GM21515 (cell line): ENCODE results near the gene SCAND1.
"Not testable (repeated sequence)": the region's sequence is repeated elsewhere in the genome, so short reads cannot be mapped to it uniquely, and the experiment has no call there.

Experiments used
- ATAC-seq: cut with Tn5 transposase; IDR thresholded peaks from one replicate; pipeline ENCODE4 v1.9.1; 2021; ENCODE audit not compliant: unreplicated experiment

SCAND1 gene

DNA sequence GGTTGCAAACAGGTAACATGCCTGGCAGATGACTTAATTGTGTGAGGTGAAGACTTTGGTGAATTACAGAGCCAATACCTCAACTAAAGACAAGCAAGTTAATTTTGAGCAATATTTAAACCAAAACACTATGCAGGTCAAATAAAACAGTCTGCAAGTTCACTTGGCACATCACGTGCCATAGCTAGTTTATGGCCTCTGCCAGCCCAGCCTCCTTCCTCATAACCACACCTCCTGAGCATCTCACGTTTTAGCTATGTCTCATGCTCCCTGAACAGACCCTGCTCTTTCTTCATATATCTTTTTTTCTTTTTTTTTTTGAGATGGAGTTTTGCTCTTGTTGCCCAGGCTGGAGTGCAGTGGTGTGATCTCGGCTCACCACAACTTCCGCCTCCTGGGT is 9.6 kb upstream of the SCAND1 start:
- ATAC-seq, result no peak

DNA sequence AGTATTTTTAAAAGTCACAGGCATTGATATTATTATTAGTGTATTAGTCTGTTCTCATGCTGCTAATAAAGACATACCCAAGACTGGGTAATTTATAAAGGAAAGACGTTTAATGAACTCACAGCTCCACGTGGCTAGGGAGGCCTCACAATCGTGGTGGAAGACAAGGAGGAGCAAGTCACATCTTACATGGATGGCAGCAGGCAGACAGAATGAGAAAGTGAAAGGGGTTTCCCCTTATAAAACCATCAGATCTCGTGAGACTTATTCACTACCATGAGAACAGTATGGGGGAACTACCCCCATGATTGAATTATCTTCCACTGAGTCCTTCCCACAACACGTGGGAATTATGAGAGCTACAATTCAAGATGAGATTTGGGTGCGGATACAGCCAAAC is 5.0 kb upstream of the SCAND1 start:
- not testable (repeated sequence) for ATAC-seq

DNA sequence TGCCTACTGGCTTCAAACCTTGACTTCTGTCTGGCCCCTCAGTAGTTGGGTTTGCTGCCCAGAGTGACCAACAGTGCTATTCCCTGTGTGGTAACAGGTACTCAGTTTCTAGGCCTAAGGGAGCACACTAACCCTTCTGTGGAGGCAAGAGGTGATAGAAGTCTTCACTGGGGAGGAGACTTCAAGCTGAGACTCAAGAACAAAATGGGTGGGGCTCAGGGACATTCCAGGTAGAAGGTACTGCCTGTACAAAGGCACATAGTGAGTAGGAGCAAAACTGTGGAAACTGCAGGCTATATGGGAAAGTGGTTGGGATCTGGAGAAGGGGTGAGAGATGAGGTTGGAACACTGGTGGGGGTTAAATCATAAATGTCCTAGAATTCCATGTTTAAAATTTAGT is 2.3 kb upstream of the SCAND1 start:
- no peak for ATAC-seq

- ATAC-seq, result no peak
These were observed 577 bp upstream of the SCAND1 start for GRCh38 chr20:35954907-35955251.

DNA sequence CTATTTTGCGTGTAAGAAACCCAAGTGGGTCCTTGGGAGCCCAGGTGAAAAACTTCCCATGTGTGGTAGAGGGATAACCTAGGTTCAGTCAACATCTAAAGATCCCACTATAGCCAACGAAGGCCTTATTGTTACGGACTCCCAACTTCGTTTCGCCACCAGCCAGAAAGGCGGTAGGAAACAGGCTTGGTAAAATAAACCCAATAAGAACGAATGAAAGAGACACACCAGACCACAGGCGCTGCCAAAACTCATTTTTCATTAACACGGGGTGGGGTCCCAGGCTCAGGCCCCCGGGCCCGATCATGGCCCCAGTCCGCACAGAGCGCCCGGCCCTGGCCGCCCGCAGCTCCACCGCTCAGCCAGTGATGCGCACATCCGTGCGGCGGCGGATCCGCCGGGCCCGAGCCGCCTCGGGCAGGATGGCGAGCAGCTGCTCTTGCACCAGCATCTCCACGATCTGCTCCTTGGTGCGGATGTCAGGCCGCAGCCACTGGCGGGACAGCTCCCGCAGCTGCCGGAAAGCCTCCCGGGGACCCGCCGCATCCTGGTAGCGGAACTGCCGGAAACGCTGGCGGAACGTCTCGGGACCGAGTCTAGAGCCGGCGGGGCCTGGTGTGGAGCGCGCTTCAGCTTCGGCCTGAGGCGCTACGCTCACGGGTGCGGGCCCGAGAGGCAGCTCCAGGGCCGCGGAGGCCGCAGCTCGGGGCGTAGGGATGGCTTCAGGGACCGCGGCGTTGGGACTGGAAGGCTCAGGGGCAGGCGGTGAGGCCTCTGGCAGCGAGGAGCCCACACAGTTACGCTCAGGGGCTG is 709 bp downstream of the SCAND1 start:
- peak; percentile 24 for ATAC-seq

- ATAC-seq, result no peak
These were observed 1.6 kb downstream of the SCAND1 start for GRCh38 chr20:35952480-35953386.

GRCh38 chr20:35952080-35952479 is 2.2 kb downstream of the SCAND1 start:
- not testable (repeated sequence) for ATAC-seq

DNA sequence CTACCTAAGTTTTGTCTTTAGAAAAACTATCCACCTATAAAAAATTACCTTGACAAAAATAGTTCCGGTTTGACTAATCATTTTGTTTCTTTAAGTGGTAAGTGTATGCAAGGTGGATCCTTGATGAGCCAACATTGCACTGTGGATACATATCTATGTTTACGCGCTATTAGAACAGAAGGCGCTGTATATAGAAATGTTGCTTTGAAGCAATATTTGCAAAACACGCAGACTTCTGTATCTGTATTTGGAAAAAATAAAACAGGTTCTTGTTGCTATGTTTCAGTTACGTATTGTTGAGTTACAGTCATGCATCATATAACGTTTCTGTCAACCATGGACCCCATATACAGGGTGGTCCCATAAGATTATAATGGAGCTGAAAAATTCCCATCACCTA is 4.2 kb downstream of the SCAND1 start:
- no peak for ATAC-seq

- no peak for ATAC-seq
These were observed 6.4 kb downstream of the SCAND1 start for GRCh38 chr20:35947907-35948306.

DNA sequence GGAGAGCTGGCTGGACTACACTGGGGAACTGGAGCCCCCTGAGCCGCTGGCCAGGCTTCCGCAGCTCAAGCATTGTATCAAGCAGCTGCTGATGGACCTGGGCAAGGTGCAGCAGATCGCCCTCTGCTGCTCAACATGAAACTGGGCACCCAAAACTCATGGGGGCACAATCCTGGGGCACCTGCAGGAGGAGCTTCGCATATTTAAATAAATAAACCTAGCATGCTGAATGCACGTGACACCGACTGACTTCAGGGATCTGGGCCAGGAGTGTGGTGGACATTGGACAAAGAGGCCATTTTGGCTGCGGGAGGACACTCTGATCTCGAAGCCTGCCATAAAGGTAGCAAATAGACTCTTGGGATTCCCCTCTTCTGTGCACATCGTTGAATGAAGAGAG is 6.8 kb downstream of the SCAND1 start:
- no peak for ATAC-seq

- ATAC-seq, result no peak
These were observed 12.1 kb downstream of the SCAND1 start for GRCh38 chr20:35942243-35942642.

DNA sequence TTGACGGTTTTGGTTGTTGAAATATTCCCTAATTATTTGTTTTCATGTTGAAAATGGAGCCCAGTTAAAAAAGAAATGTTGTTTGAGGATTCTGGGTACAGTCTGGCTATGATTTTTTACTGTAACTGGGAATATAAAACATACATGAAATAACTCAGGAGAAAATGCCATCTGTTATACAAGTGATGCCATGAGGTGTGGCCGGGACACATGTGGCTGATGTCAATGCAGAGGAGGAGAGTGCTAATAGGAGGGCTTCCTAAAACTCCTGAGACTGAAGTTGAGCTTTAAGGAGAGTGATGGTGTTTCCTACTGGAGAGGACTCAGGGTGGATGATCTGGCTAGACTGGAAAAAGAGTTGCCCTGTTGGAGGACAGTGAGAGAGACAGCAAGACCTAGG is 12.7 kb downstream of the SCAND1 start:
- ATAC-seq, result no peak

DNA sequence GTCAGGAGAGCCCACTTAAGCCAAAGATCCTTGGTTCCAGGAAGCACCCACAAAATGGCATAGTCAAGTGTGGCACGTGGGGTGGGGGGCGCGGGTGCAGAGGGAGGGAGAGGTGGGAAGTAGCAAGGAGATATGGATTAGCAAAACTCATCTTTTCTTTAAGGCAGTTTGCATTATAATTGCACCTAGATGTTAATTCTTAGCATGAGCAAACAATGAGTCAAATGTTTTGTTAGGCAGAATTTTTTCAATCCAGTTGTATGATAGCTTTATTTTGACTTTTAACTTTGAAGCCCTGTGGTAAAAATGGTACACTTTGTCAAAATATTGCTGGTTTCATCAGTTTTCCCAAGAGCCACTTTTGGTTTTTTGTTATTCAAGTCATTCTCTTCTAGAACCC is 15.0 kb downstream of the SCAND1 start:
- ATAC-seq, result no peak

DNA sequence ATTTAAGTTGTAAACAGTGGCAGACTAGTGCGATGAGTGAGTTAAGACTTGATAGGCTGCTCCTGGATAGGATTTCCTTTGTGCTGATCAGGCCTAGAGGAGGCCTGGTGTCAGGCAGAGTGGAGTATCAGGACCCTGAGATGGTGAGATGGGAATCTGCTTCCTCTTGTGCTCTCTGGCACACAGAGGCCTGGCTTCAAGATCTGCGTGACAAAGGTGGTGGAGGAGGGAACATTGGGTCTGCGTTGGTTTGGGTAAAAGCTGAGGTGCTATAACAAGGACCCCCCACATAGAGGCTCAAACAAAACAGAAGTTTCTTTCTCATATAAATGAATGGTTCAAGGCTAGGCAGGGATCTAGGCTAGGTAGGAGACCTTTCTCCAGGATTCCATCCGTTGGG is 20.3 kb downstream of the SCAND1 start:
- no peak for ATAC-seq

- no peak for ATAC-seq
These were observed 25.0 kb downstream of the SCAND1 start for GRCh38 chr20:35929301-35929700.

DNA sequence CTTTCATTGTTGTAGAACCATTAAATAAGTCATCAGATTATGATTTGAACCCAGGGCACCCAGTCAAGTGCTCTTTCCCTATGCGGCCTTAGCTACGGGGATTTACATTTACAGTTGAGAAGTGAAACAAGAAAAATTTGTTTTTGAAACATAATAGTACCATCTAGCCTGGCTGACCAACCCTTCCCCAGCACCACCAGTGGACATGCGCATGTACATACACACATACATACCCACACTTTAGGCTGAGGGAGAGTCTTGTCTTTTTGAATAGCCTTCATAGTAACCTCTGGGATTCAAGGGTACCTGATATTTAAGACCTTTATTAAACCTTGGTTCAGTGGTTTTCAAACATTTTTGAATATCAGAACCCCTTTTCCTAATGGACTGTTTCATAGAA is 33.8 kb downstream of the SCAND1 start:
- no peak for ATAC-seq

DNA sequence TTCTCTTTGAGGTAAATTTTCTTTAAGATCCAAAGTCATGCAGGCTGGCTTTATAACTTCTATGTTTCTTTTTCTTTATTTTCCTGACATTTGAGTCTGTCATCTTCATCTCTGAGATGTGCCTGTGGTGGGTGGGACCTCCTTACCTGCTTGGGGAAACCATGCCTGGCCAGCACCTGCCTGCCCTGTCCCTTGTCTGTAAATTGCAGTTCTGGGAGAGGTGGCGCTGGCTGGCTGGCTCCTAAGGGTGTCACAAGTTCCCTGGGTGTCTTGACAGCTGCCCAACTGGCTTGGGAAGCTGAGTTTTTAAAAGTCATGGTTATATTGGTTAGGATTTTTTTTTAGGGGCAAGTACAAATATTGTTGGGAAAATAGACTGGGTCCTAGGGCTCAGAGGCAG is 36.3 kb downstream of the SCAND1 start:
- ATAC-seq, result no peak

- ATAC-seq, result no peak
These were observed 37.2 kb downstream of the SCAND1 start for GRCh38 chr20:35917077-35917476.

DNA sequence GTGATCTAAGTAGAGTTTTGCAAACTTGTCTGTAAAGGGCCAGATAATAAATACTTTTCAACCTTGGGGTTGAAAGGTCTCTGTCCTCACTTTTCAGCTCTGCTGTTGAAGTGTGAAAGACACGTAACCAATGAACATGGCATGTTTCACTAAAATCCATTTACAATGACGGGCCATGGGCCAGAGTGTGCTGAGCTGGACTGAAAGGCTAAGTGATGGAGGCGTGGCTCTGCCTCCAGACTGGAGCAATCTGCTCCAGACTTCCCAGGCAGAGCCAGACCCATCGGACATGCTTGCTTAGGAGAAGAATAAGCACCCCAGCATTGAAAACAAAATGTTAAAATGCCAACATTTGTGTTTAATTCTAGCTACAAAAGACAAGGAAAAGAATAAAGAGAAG is 41.4 kb downstream of the SCAND1 start:
- ATAC-seq, result no peak

DNA sequence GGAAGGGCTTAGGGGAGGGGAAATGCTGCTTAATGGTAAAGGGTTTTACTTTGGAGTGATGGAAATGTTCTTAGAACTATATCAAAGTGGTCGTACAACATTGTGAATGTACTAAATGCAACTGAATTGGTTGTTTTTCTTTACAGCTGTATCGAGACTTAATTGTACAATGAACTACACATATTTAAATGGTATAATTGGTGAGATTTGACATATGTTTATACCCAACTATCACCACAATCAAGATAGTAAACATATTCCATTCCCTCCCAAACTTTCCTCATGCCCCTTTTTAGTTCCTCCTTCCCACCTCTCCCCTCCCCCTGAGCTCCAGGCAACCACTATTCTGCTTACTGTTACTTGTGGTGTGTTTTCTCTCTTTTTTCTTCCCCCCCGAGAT is 44.0 kb downstream of the SCAND1 start:
- ATAC-seq, result no peak

- no peak for ATAC-seq
These were observed 44.5 kb downstream of the SCAND1 start for GRCh38 chr20:35909796-35910195.

DNA sequence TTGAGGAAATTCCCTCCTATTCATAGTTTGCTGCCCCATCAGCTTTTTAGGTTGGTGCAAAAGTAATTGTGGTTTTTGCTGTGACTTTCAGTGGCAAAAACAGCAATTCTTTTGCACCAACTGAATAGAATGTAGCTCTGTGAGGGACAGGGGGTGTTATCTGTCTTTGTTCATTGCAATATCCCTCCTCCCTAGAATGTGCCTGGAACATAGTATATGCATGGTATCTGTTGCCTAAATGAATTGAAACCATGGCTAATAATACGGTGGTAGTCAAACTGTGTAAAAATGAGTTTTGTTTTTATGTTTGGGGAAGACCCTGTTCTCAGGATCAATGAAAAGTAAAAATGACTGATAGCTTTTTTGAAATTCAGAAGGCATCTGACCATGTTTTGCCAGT is 45.1 kb downstream of the SCAND1 start:
- no peak for ATAC-seq
